Trophoblast cell (in vitro differentiated cells and primary cell): ENCODE results near the gene PLPP1.

Experiments
- DNase-seq, 2 donors: peaks; one replicate each; pipeline ENCODE4 v3.0.0-alpha.2; 2016
- H2AFZ ChIP-seq: 2 replicates; pipeline ENCODE4 v1.6.1; 2013; ENCODE audit warnings: low read length, moderate library complexity, mild to moderate bottlenecking; ENCODE audit not compliant: insufficient read depth, poor library complexity
- H2AK5ac ChIP-seq: 2 replicates; pipeline ENCODE4 v1.6.1; 2013; ENCODE audit warnings: mild to moderate bottlenecking, low read length
- H2BK120ac ChIP-seq: 2 replicates; pipeline ENCODE4 v1.6.1; 2013; ENCODE audit warnings: low read length, mild to moderate bottlenecking, moderate library complexity; ENCODE audit not compliant: insufficient read depth, poor library complexity
- H2BK12ac ChIP-seq: 2 replicates; pipeline ENCODE4 v1.6.1; 2013; ENCODE audit warnings: mild to moderate bottlenecking, low read length, moderate library complexity
- H2BK5ac ChIP-seq: 2 replicates; pipeline ENCODE4 v1.6.1; 2013; ENCODE audit warnings: low read length, low read depth, moderate library complexity, mild to moderate bottlenecking; ENCODE audit not compliant: poor library complexity
- H3K14ac ChIP-seq: 2 replicates; pipeline ENCODE4 v1.6.1; 2013; ENCODE audit warnings: mild to moderate bottlenecking, low read length
- H3K18ac ChIP-seq: 2 replicates; pipeline ENCODE4 v1.6.1; 2013; ENCODE audit warnings: mild to moderate bottlenecking, low read length
- H3K23ac ChIP-seq: 2 replicates; pipeline ENCODE4 v1.6.1; 2013; ENCODE audit warnings: low read length
- H3K27ac ChIP-seq: 2 replicates; pipeline ENCODE4 v1.5.1; 2013; ENCODE audit warnings: low read depth, mild to moderate bottlenecking, inconsistent platforms, low read length, moderate library complexity
- H3K27me3 ChIP-seq: 2 replicates; pipeline ENCODE4 v1.6.1; 2013; ENCODE audit warnings: inconsistent platforms, mild to moderate bottlenecking, low read length, moderate library complexity; ENCODE audit not compliant: insufficient read depth
- H3K36me3 ChIP-seq, 2 experiments: 1 replicate in 1 of 2; 2 replicates in 1 of 2; pipeline ENCODE4 v1.6.1; 2013; ENCODE audit warnings: low read length in 2 of 2, mild to moderate bottlenecking in 2 of 2, moderate library complexity in 1 of 2; ENCODE audit not compliant: insufficient read depth in 2 of 2, control insufficient read depth in 1 of 2
- H3K4ac ChIP-seq: 2 replicates; pipeline ENCODE4 v1.6.1; 2013; ENCODE audit warnings: low read depth, mild to moderate bottlenecking, low read length, moderate library complexity
- H3K4me1 ChIP-seq, 2 experiments: 1 replicate in 1 of 2; 2 replicates in 1 of 2; pipeline ENCODE4 v1.6.1; 2013; ENCODE audit warnings: low read length in 2 of 2, mild to moderate bottlenecking in 2 of 2, moderate library complexity in 1 of 2; ENCODE audit not compliant: insufficient read depth in 2 of 2, control insufficient read depth in 1 of 2
- H3K4me2 ChIP-seq: 2 replicates; pipeline ENCODE4 v1.6.1; 2013; ENCODE audit warnings: inconsistent platforms, mild to moderate bottlenecking, low read length, moderate library complexity
- H3K4me3 ChIP-seq: 2 replicates; pipeline ENCODE4 v1.5.1; 2013; ENCODE audit warnings: mild to moderate bottlenecking, low read depth, low read length, inconsistent platforms
- H3K79me1 ChIP-seq: one replicate; pipeline ENCODE4 v1.6.1; 2013; ENCODE audit warnings: low read length
- H3K79me2 ChIP-seq: 2 replicates; pipeline ENCODE4 v1.6.1; 2013; ENCODE audit warnings: low read length, mild to moderate bottlenecking; ENCODE audit not compliant: control insufficient read depth, insufficient read depth, poor library complexity
- H3K9ac ChIP-seq: 2 replicates; pipeline ENCODE4 v1.6.1; 2013; ENCODE audit warnings: mild to moderate bottlenecking, low read length
- H3K9me3 ChIP-seq: 2 replicates; pipeline ENCODE4 v1.6.1; 2013; ENCODE audit warnings: low read depth, mild to moderate bottlenecking, control low read depth, inconsistent platforms, low read length; ENCODE audit not compliant: insufficient read depth
- H4K12ac ChIP-seq: 2 replicates; pipeline ENCODE4 v1.6.1; 2013; ENCODE audit warnings: low read depth, mild to moderate bottlenecking, low read length, moderate library complexity
- H4K8ac ChIP-seq: 2 replicates; pipeline ENCODE4 v1.6.1; 2013; ENCODE audit warnings: low read depth, mild to moderate bottlenecking, low read length, moderate library complexity
- H4K91ac ChIP-seq: one replicate; pipeline ENCODE4 v1.6.1; 2013; ENCODE audit warnings: low read depth, mild to moderate bottlenecking, low read length, moderate library complexity
- WGBS: extraction: QIAGEN DNeasy Blood & Tissue Kit; methylation state at CpG from one replicate; pipeline ENCODE4 v1.1.7; 2013; ENCODE audit warnings: missing lambda C conversion rate; ENCODE audit not compliant: insufficient read length, insufficient coverage; ENCODE audit errors: extremely low coverage; 5-methylcytosine and 5-hydroxymethylcytosine counted together

The PLPP1 gene

DNA sequence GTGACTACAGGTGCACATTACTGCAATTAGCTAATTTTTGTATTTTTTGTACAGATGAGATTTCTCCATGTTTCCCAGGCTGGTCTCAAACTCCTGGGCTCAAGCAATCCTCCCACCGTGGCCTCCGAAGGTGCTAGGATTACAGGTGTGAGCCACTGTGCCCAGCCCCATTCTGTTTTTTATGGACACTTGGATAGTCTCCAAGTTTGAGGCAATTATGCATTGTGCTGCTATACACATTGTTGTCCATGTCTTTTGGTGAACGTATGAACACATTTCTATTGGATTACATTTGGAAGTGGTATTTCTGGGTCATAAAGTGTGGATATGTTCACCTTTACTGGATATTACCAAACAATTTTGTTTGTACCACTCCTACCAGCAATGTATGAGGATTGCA, 22.4 kb upstream of the PLPP1 start:
- Histone ChIP-seq H3K9me3 (no peaks in the 10 kb centered on the region), H3K4ac (no peak overlapping the region), H3K79me2 (no peaks in the 10 kb centered on the region), H3K18ac (no peak overlapping the region), H3K4me2 (no peak overlapping the region), H3K79me1 (peaks cover 1% of the 10 kb centered on the region), H2BK5ac (no peak overlapping the region), H4K8ac (no peak overlapping the region), H3K27me3 (no peaks in the 10 kb centered on the region), H3K4me1 (no peaks in the 10 kb centered on the region), H3K36me3 (no peaks in the 10 kb centered on the region), H3K14ac (no peak overlapping the region), H2BK120ac (no peak overlapping the region), H2BK12ac (no peak overlapping the region), H2AFZ (no peak overlapping the region), H3K9ac (no peak overlapping the region), H4K91ac (no peak overlapping the region), H2AK5ac (no peak overlapping the region), H4K12ac (no peak overlapping the region), H3K23ac (no peak overlapping the region), H3K4me3 (no peak overlapping the region), H3K27ac (no peak overlapping the region)
- no CpG with 5 or more reads among the region's 3 CpGs for WGBS
- DNase-seq, result no peak

DNA sequence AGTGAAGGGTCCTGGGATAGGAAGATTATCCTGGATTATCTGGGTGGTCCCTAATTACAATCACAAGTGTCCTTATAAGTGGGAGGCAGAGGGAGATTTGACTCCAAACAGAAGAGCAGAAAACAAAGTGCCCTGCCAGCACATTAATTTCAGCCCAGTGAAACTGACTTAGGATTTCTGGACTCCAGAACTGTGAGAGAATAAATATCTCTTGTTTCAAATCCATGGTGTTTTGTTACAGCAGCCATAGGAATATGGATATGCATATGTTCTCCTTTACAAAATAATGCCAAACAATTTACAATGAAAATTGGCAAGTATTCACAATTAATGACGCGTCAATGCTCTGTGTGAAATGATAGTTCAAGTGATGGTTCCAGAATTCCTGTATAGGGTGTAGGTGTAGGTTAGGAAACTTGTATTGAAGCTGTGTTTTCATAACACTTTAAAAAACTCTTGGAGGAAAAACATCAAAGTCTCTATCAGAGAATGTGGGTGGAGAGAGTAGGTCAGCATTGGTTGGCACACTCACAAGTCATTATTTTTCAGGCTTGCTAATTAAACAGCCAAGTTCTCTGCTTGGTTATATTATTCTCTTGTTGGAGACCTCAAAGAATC, 19.9 kb upstream of the PLPP1 start:
- no peak overlapping the region for H2BK5ac ChIP-seq
- no peak overlapping the region for H3K4me2 ChIP-seq
- H3K27me3 ChIP-seq, result no peaks in the 10 kb centered on the region
- no CpG with 5 or more reads among the region's 2 CpGs for WGBS
- H3K23ac ChIP-seq, result no peak overlapping the region
- no peaks in the 10 kb centered on the region for H3K9me3 ChIP-seq
- H4K12ac ChIP-seq, result no peak overlapping the region
- no peaks in the 10 kb centered on the region for H3K4me1 ChIP-seq
- H3K36me3 ChIP-seq, result no peaks in the 10 kb centered on the region
- no peak overlapping the region for H3K4ac ChIP-seq
- H2AFZ ChIP-seq, result no peak overlapping the region
- no peak overlapping the region for H3K14ac ChIP-seq
- H3K79me2 ChIP-seq, result no peaks in the 10 kb centered on the region
- H3K9ac ChIP-seq, result no peak overlapping the region
- H2AK5ac ChIP-seq, result no peak overlapping the region
- H3K18ac ChIP-seq, result no peak overlapping the region
- H4K91ac ChIP-seq, result no peak overlapping the region
- no peak for DNase-seq
- H3K4me3 ChIP-seq, result no peak overlapping the region
- H2BK12ac ChIP-seq, result no peak overlapping the region
- H3K79me1 ChIP-seq, result peaks cover 1% of the 10 kb centered on the region
- no peak overlapping the region for H3K27ac ChIP-seq
- H2BK120ac ChIP-seq, result no peak overlapping the region
- H4K8ac ChIP-seq, result no peak overlapping the region

DNA sequence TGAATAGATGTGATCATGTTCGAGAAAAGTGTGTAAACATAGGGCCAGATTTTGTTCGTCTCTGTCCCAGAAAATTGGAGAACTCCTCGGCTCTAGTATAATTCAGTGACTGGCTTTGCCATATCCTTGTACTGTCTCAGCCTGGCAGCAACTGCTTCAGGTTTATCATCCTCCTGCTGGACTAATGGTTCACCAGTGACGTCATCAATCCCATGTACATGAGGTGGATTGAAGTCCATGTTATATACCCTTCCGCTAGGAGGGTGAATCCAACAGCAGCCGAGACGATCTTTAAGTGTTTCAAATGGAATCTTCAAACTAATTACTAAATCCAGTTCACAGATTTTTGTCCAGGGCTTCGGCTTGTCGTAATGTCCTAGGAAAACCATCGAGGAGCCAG, 17.1 kb upstream of the PLPP1 start:
- H4K91ac ChIP-seq, result no peak overlapping the region
- no peaks in the 10 kb centered on the region for H3K9me3 ChIP-seq
- no peaks in the 10 kb centered on the region for H3K4me1 ChIP-seq
- WGBS, result no CpG with 5 or more reads among the region's 10 CpGs
- H4K12ac ChIP-seq, result no peak overlapping the region
- no peak overlapping the region for H3K9ac ChIP-seq
- H3K79me2 ChIP-seq, result no peaks in the 10 kb centered on the region
- no peak overlapping the region for H2AK5ac ChIP-seq
- no peak overlapping the region for H3K18ac ChIP-seq
- no peak overlapping the region for H2AFZ ChIP-seq
- H2BK120ac ChIP-seq, result no peak overlapping the region
- H3K27ac ChIP-seq, result no peak overlapping the region
- H3K23ac ChIP-seq, result no peak overlapping the region
- peaks cover 1% of the 10 kb centered on the region for H3K79me1 ChIP-seq
- no peak overlapping the region for H3K4ac ChIP-seq
- H3K27me3 ChIP-seq, result no peaks in the 10 kb centered on the region
- no peak overlapping the region for H3K14ac ChIP-seq
- no peak overlapping the region for H4K8ac ChIP-seq
- H3K36me3 ChIP-seq, result no peaks in the 10 kb centered on the region
- H2BK5ac ChIP-seq, result no peak overlapping the region
- H2BK12ac ChIP-seq, result no peak overlapping the region
- H3K4me3 ChIP-seq, result no peak overlapping the region
- no peak for DNase-seq
- no peak overlapping the region for H3K4me2 ChIP-seq

GRCh38 chr5:55551358-55551757, 16.6 kb upstream of the PLPP1 start:
- H4K12ac ChIP-seq, result no peak overlapping the region
- no peak overlapping the region for H2BK120ac ChIP-seq
- WGBS, result no CpG with 5 or more reads among the region's 7 CpGs
- H3K4ac ChIP-seq, result no peak overlapping the region
- no peak overlapping the region for H3K4me2 ChIP-seq
- H3K36me3 ChIP-seq, result no peaks in the 10 kb centered on the region
- no peak overlapping the region for H4K8ac ChIP-seq
- no peak overlapping the region for H3K14ac ChIP-seq
- no peaks in the 10 kb centered on the region for H3K79me2 ChIP-seq
- no peaks in the 10 kb centered on the region for H3K9me3 ChIP-seq
- H3K79me1 ChIP-seq, result peaks cover 1% of the 10 kb centered on the region
- H2BK12ac ChIP-seq, result no peak overlapping the region
- no peak overlapping the region for H4K91ac ChIP-seq
- no peak overlapping the region for H3K23ac ChIP-seq
- H3K4me1 ChIP-seq, result no peaks in the 10 kb centered on the region
- H3K9ac ChIP-seq, result no peak overlapping the region
- no peak overlapping the region for H3K27ac ChIP-seq
- no peak overlapping the region for H2AFZ ChIP-seq
- DNase-seq, result no peak
- H3K18ac ChIP-seq, result no peak overlapping the region
- H2BK5ac ChIP-seq, result no peak overlapping the region
- no peaks in the 10 kb centered on the region for H3K27me3 ChIP-seq
- no peak overlapping the region for H3K4me3 ChIP-seq
- no peak overlapping the region for H2AK5ac ChIP-seq
